Panc1 (cell line): Measurements from ENCODE around the gene PGA4. TPM values are rescaled to one million over a fixed set of nuclear protein-coding genes. Genes with fewer than 3 reads are reported as not detected.

Experiments
- ATAC-seq: fragments of 200-7000 bp; cut with Tn5 transposase; 2 replicates; pipeline ENCODE4 v1.9.1; 2020; ENCODE audit warnings: mild to moderate bottlenecking, moderate library complexity
- BruUV-seq: library from RNA; stranded (reverse); fragments of 400-500 nt; replicated peaks from 2 replicates; lab custom pipeline; 2021; lab: Mats Ljungman, UMichigan
- CTCF ChIA-PET: fragments of 300-600 bp; sonication (Branson Sonifier 250); formaldehyde crosslinking; loops from one replicate; lab custom pipeline; 2022; ENCODE audit warnings: antibody characterized with exemption; lab: Charles Lee
- POLR2A ChIA-PET: fragments of 300-600 bp; sonication (Branson Sonifier 250); formaldehyde crosslinking; loops from one replicate; lab custom pipeline; 2022; ENCODE audit warnings: antibody characterized with exemption; lab: Charles Lee
- DNase-seq: peaks from one replicate; pipeline ENCODE4 v3.0.0-alpha.2; 2010; ENCODE audit warnings: low read depth, low spot score
- H3K27ac ChIP-seq: 2 replicates; pipeline ENCODE4 v1.5.1; 2011; ENCODE audit warnings: mild to moderate bottlenecking, low read length, inconsistent platforms
- H3K27me3 ChIP-seq: fragments of 200-500 bp; sonication (Bioruptor generic); 2 replicates; pipeline ENCODE4 v1.6.0; 2014; ENCODE audit warnings: low read length, inconsistent platforms; ENCODE audit not compliant: control insufficient read depth, insufficient read depth
- H3K36me3 ChIP-seq: fragments of 200-500 bp; sonication (Bioruptor generic); 2 replicates; pipeline ENCODE4 v1.5.1; 2014; ENCODE audit warnings: inconsistent platforms, mild to moderate bottlenecking, low read length, moderate library complexity; ENCODE audit not compliant: control insufficient read depth, insufficient read depth
- H3K4me1 ChIP-seq: 2 replicates; pipeline ENCODE4 v1.5.1; 2011; ENCODE audit warnings: inconsistent platforms, mild to moderate bottlenecking, low read length, moderate library complexity; ENCODE audit not compliant: control insufficient read depth, insufficient read depth
- H3K4me3 ChIP-seq, 2 experiments: 2 replicates each; pipeline ENCODE4 v1.5.1; 2011 to 2012; ENCODE audit warnings: low read depth in 2 of 2, low read length in 2 of 2, mild to moderate bottlenecking in 2 of 2, inconsistent platforms in 1 of 2, moderate library complexity in 1 of 2
- H3K9me3 ChIP-seq: fragments of 200-500 bp; sonication (Bioruptor generic); 2 replicates; pipeline ENCODE4 v1.5.1; 2014; ENCODE audit warnings: low read depth, mild to moderate bottlenecking, inconsistent platforms, low read length, moderate library complexity; ENCODE audit not compliant: control insufficient read depth, insufficient read depth
- CTCF ChIP-seq: fragments of 450-650 bp; IDR thresholded peaks from 2 replicates; pipeline ENCODE4 v1.5.1; 2017; ENCODE audit warnings: mild to moderate bottlenecking
- POLR2AphosphoS5 ChIP-seq: IDR thresholded peaks from 2 replicates; pipeline ENCODE4 v1.6.1; 2012; ENCODE audit warnings: mild to moderate bottlenecking, low read depth, low read length, moderate library complexity
- SIN3A ChIP-seq: IDR thresholded peaks from 2 replicates; pipeline ENCODE4 v1.6.1; 2012; ENCODE audit warnings: low read depth, mild to moderate bottlenecking, low read length, moderate library complexity, borderline replicate concordance; ENCODE audit not compliant: insufficient read depth
- TCF7L2 ChIP-seq: IDR thresholded peaks from 2 replicates; pipeline ENCODE4 v1.6.1; 2011; ENCODE audit warnings: mild to moderate bottlenecking, low read depth, low read length, inconsistent platforms
- in situ Hi-C: cut with HindIII; loops from 2 replicates; pipeline ENCODE4 v1.10.0; 2016; ENCODE audit warnings: low sequenced_read_pairs, low pct_unique_long_range_greater_than_20kb
- intact Hi-C: fragments of 100-400 bp; cut with micrococcal nuclease; formaldehyde crosslinking; loops from one replicate; pipeline ENCODE4 v1.10.0; 2022; ENCODE audit not compliant: unreplicated experiment
- total RNA-seq: library from RNA; stranded (reverse); gene quantifications from one replicate; pipeline ENCODE4 v1.2.1, GENCODE V29; 2021; ENCODE audit not compliant: unreplicated experiment
- TF ChIP-seq, protein P1 (sequence below), 2 experiments: IDR thresholded peaks; 2 replicates each; pipeline ENCODE4 v1.6.1; 2011 to 2012; ENCODE audit warnings: low read depth in 2 of 2, control low read depth in 1 of 2, low read length in 1 of 2, mild to moderate bottlenecking in 1 of 2, moderate library complexity in 1 of 2; ENCODE audit not compliant: insufficient read depth in 1 of 2

PGA4 gene
- total RNA-seq, 1 experiment from 2014 or later: not detected

DNA sequence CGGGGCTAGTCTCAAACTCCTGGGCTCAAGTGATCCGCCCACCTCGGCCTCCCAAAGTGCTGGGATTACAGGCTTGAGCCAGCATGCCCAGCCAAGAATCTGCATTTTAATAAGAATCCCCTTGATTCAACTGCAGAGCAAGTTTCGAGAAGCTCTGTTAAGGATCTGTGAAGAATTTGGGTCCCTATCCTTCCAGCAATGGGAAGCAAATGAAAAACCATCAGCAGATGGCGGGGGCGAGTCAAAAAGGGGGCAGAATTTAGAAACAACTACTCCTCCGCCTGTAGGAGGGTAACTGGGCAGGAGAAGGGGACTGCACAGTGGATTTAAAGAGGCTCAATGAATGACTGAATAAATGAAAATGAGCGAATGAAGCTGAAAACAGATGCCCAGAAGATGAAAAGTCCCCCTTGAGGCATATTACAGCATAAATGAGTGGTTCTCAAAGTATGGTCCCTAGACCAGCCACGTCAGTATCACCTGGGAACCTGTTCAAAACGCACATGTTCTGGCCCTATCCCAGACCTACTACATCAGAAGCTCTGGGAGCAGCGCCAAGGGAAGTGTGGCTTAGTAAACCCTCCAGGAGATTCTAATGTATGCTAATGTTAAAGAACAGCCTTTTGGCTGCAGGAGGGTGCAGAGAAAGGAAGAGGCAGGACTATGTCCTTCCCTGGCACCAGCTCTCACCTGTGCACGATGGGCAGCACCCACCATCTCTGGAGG, 58.0 kb downstream of the PGA4 start:
- Histone ChIP-seq H3K9me3 (no peaks in the 10 kb centered on the region), H3K4me3 (no peak overlapping the region), H3K27ac (no peak overlapping the region), H3K4me1 (0 out of 2 replicates have a peak, but pooled peaks cover 3% of the 10 kb centered on the region), H3K27me3 (no peaks in the 10 kb centered on the region), H3K36me3 (no peaks in the 10 kb centered on the region)
- BruUV-seq: no TSS peak
- POLR2A ChIA-PET: no interaction called here
- ATAC-seq (no peak), DNase-seq (no peak)
- in situ Hi-C loops: no loop called here
- TF ChIP-seq SIN3A (no peak), POLR2AphosphoS5 (no peak), TCF7L2 (no peak), CTCF (no peak)
- TF ChIP-seq, protein P1, sequence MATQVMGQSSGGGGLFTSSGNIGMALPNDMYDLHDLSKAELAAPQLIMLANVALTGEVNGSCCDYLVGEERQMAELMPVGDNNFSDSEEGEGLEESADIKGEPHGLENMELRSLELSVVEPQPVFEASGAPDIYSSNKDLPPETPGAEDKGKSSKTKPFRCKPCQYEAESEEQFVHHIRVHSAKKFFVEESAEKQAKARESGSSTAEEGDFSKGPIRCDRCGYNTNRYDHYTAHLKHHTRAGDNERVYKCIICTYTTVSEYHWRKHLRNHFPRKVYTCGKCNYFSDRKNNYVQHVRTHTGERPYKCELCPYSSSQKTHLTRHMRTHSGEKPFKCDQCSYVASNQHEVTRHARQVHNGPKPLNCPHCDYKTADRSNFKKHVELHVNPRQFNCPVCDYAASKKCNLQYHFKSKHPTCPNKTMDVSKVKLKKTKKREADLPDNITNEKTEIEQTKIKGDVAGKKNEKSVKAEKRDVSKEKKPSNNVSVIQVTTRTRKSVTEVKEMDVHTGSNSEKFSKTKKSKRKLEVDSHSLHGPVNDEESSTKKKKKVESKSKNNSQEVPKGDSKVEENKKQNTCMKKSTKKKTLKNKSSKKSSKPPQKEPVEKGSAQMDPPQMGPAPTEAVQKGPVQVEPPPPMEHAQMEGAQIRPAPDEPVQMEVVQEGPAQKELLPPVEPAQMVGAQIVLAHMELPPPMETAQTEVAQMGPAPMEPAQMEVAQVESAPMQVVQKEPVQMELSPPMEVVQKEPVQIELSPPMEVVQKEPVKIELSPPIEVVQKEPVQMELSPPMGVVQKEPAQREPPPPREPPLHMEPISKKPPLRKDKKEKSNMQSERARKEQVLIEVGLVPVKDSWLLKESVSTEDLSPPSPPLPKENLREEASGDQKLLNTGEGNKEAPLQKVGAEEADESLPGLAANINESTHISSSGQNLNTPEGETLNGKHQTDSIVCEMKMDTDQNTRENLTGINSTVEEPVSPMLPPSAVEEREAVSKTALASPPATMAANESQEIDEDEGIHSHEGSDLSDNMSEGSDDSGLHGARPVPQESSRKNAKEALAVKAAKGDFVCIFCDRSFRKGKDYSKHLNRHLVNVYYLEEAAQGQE (IDR thresholded peaks at IDR 0.05; ENCODE audit: insufficient read depth in 1 of 2, low read depth in 2 of 2, low read length in 1 of 2): no peak
- CTCF ChIA-PET: interaction anchor here (1.4 kb wide), 1 partner anchor 28 kb away, joined by 3 read pairs; no protein-coding TSS in a partner anchor
- intact Hi-C loops: no loop called here

GRCh38 chr11:61280883-61281580, 58.9 kb downstream of the PGA4 start:
- Histone ChIP-seq H3K4me3 (peak overlapping the region; percentile 42 to 49; a peak in 3 of 4 replicates), H3K4me1 (0 out of 2 replicates have a peak, but pooled peaks cover 3% of the 10 kb centered on the region), H3K36me3 (no peaks in the 10 kb centered on the region), H3K27me3 (no peaks in the 10 kb centered on the region), H3K27ac (no peak overlapping the region), H3K9me3 (no peaks in the 10 kb centered on the region)
- ATAC-seq: peak; percentile 10; the same call in 1 of the 2 replicates
- CTCF ChIA-PET: interaction anchor here (0.7 kb wide), 1 partner anchor 27 kb away, joined by 4 read pairs; no protein-coding TSS in a partner anchor
- POLR2A ChIA-PET: no interaction called here
- BruUV-seq: no TSS peak
- TF ChIP-seq TCF7L2 (no peak), POLR2AphosphoS5 (no peak), CTCF (no peak), SIN3A (no peak)
- TF ChIP-seq, protein P1 (IDR thresholded peaks at IDR 0.05; ENCODE audit: insufficient read depth in 1 of 2, low read depth in 2 of 2, low read length in 1 of 2): no peak
- intact Hi-C loops: no loop called here
- no peak for DNase-seq
- in situ Hi-C loops: no loop called here
